HG03095 (cell line): ENCODE data around the gene PTTG1IP.

Experiments
- ATAC-seq: cut with Tn5 transposase; IDR thresholded peaks from one replicate; pipeline ENCODE4 v1.9.1; 2021; ENCODE audit warnings: moderate library complexity; ENCODE audit not compliant: unreplicated experiment

PTTG1IP gene

DNA sequence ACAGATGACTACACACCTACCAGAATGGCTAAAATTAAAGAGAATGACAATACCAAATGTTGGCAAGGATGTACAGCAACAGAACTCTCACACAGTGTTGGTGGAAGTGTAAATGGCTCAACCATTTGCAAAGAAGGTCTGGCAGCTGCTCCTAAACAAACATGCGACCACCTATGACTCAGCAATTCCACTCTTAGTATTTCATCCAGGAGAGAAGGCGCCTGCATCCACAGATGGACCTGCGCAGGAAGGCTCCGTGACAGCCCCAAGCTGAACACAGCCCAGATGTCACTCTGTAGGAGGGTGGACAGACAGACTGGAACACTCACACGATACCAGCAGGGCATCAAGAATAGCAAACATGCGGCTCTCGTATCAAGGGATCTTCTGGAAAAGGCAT lies 6.7 kb downstream of the PTTG1IP start:
- no peak for ATAC-seq

DNA sequence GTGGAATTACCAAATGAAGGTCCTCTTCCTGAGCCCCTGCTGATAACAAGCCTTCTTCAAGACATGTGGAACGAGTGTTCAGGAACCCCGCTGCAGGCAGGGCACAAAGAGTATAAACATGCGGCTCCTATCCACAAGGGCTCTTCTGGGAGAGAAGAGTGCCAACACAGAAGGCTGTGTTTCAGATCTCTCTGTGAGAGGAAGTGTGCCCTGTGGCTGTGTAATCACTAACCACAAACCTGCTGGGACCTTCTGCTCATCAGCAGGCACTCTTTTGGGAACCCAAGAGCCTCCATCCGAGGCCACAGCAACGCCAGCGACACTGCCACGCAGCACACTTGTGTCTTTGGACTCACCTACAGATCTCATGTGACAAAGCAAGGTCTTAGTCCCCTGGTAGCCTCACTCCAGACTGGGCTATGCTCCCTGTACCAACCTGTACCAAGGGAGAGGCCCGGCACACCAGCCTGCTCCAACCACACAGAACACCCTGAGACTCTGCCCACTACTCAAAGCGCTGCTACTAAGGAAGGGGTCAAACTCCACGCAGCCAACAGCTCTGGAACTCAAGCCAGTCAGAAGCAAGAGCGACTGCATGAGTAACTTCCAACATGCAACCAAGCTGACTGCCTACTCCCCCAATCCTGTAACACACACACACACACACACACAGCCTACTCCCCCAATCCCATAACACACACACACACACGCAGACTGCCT lies 7.8 kb downstream of the PTTG1IP start:
- ATAC-seq, result no peak

DNA sequence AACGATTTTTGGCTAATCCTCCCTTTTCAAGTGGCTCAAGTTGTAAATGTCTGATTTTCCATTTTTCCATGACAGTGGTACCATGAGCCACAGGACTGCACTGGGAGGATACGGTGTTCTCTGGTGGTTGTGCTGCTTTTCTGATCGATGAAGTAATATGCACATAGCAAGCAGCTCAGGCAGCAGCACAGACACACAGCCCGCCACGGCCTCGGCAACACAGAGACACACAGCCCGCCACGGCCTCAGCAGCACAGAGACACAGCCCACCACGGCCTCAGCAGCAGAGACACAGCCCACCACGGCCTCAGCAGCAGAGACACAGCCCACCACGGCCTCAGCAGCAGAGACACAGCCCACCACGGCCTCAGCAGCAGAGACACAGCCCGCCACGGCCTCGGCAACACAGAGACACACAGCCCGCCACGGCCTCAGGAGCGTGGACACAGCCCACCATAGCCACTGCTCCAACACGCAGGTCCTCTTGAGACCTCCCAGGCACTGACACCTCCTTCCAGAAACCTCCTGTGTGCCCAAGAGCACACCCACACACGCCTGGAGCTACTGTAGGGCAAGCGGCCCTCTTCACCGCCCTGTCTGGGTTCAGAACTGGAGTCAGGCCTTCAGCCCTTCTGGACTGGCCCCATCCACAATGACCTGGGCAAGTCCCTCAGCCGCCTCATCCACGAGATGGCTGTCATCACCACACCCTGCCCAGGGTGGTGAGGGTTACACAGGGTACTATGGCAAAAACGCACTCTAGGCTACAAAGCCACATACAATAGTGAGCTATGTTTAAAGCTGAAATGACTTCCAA lies 10.4 kb downstream of the PTTG1IP start:
- ATAC-seq, result no peak

DNA sequence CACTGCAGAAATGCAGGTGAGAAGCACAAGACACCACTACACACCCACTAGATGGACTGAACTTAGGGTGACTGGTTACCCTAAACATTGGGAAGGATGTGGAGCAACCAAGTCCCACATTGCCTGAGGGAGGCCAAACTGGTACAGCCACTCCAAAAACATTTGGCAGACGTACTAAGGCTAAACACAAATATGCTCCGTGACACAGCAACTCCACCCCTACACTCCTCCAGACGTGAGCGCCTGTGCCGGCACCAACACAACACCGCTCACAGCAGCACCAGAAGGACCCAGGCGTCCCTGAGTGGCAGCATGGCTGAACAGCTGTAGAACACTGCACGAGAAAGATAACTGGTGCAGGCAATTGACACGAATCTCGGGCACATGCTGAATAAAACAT lies 14.7 kb downstream of the PTTG1IP start:
- ATAC-seq, result no peak

DNA sequence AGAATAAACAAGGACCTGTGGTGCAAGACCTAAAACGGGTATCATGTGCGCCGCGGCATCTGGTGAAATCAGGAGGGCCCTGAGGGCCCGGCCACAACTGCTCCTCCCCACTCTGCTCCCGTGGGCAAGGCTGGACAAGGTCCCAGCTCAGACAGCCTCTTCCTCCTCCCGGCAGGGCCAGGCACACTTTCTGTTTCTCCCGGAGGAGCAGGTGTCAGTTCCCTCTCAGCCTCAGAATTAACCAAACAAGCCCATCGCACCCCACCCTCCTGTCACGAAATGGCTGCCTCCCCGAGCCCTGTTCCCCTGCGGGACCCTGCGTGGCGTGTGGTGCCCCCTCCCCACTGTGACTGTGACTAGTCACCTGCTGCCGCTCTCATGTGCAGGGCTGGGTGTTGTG lies 15.2 kb downstream of the PTTG1IP start:
- ATAC-seq, result no peak

DNA sequence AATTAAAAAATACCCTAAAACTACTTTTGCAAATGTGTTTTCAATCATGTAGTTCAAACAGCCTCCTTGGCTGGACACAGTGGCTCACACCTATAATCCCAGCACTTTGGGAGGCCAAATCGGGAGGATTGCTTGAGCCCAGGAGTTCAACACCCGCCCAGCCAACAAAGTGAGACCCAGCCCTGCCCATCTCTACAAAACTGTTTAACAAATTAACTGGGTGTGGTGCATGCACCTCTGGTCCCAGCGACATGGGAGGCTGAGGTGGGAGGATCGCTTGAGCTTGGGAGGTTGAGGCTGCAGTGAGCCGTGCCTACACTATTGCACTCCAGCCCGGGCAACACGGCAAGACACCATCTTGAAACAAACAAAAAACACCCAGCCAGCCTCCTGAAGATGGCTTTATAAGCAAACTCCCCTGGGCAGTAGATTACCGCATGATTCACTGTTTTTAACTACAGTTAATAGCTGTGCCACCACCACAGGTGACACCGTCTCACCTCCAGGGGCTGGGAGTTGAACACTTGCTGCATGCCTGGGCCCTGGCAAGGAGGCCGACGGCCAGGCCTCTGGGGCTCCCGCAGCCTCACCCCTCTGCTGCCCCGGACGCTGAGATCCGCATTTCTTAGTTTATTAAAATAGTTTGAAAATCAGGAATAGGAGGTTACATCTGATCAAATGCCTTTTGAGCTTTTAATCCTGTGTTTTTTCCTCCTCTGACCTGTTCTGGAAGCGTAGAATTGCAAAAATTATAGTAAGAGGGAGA lies 16.2 kb downstream of the PTTG1IP start:
- no peak for ATAC-seq

DNA sequence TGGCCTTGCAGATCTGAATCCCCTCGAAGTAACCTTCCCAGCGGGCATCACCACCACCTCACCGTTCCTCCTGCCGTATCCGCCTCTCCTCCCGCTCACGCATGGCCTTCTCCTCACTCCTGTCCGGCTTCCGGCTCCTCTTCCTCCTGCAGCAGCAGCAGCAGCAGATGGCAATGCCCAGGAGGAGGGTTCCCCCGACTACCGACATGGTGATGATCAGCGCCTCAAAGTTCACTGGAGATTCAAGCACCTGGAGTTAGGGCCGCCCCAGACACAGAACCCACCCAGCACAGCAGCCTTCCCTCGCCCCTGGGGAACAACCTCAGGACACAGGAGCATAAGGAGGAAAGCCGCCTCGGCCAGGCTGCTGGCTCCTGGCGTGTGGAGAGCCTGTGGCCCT lies 17.4 kb downstream of the PTTG1IP start:
- ATAC-seq, result no peak

DNA sequence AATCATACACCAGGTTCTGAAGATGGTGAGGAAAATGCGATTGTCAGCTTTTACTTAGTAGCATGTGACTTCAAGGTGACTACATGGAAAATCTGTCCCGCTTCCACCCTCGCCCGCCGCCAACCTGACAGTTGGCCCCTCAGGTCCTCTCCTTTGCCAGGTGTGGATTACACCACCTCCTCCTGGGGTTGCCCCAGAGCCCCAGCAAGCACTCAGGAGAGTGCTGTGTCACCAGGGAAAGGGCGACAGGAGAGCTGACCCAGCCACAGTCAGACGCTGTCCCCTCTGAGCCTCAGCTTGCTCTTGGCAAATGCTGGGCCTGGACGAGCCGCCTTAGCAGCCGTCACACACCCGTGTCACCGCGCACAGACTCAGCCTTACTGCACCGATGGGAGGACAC lies 17.9 kb downstream of the PTTG1IP start:
- ATAC-seq, result no peak

DNA sequence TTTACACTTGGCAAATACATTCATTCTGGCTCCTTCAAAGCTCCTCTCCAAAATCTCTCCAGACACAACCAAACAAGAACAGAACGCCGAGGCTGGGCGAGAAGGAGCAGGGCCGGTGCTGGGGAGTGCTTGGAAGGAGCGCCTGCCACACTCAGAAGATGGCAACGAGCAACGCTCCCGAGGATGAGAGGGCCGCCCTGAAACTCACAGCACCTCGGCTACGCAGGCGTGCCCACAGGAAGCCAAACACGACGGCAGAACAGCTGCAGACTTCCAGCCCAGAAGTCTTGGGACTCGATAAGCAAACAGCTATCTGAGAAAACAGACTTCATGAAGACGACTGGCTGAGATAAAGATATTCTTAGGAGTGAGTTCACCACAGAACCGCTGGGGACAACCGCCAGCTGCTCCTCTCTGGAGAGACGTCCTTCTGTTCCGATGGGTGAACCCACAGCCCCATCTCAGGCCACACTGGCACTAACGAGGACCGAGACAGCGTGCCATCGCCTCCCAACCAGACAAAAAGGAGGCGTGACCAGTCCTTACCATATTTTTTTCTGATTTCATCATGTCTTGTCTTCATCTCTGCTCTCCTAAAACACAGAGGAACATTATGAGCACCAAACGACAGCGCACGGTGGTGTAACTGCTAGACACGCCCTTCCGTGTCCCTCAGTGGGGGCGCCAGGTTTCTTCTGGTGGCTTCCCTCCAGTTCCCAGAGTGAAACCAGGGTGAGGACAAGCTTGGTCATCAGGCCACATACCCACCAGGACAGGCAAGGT lies 18.6 kb downstream of the PTTG1IP start:
- ATAC-seq, result no peak

DNA sequence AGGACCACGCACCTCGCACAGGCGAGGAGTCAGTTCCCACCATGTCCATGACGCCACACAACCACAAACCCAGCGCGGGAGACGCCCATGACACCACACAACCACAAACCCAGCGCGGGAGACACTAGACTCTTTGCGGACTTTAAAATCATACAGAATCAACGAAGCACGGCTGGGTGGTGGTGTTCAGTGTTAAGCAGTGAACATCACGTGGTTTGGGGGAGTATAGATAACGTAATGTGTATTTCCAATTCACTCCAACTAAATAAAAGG lies 19.2 kb downstream of the PTTG1IP start:
- no peak for ATAC-seq

DNA sequence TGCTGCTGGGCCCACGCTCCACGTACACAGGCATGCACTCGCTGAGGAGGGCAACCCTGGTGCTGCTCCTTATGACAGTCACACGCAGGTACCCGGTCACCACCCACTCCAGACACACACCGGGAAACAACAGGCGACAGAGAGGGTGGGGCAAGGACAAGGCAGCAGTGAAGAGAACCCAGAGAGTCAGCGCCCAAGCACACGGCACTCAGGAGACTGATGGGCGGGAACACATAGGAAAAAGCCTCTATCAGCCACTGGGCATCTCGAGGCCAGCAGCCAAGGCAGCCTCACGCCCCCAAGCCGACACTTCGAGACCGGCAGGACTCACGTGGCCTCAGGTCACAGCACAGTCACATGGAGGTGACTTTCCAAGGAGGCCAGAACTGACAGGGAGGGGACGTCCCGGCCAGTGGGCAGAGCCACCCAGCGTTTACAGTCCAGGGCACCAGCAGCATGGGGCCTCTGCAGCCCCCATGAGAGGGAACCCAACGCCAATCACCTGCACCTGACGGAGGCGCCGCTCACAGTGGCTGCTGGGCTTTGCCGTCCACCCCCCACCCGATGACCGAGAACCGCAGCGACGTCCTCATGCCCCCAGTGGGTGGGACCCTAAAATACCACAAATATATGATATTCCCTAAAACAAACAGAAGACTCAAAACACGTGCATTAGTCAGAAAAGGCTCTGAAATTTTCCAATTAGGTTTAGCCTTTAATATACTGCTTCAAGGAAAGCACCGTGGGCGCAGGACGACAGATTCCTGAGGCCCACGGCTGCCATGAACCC lies 19.7 kb downstream of the PTTG1IP start:
- no peak for ATAC-seq

DNA sequence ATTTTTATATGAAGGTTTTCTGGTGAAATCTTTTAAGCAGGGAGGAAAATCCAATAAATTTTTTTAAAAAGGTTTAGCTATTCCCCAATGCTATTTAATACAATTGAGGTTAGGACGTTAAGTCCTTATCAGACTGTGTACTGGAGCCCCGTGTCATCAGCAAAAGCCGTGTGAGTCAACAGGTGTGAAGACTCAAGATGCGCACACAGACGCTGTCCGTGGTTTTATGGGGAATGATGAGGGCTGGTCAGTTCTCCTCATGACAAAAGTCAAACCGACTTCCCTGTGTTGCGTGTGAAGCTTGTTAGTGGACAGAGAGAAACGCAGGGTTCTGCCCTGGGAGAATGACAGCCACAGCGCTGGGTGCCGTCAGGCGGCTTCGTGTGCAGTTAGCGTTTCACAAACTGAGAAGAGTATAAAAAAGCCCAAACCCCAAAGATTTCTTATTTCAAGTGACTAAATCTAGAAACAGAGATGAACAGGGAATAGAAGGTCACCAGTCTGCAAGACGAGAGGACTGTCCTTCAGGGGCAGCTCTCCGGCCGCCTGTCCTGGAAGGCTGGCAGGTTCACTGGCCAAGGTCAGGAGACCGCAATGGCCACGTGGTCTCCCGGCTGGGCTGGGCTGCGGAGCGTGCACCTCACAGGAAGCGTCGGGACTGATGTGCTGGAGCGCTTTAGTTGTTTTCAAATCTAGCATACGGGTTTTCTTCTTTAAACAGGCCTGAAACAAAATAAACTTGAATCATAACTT lies 22.4 kb downstream of the PTTG1IP start:
- ATAC-seq, result no peak

DNA sequence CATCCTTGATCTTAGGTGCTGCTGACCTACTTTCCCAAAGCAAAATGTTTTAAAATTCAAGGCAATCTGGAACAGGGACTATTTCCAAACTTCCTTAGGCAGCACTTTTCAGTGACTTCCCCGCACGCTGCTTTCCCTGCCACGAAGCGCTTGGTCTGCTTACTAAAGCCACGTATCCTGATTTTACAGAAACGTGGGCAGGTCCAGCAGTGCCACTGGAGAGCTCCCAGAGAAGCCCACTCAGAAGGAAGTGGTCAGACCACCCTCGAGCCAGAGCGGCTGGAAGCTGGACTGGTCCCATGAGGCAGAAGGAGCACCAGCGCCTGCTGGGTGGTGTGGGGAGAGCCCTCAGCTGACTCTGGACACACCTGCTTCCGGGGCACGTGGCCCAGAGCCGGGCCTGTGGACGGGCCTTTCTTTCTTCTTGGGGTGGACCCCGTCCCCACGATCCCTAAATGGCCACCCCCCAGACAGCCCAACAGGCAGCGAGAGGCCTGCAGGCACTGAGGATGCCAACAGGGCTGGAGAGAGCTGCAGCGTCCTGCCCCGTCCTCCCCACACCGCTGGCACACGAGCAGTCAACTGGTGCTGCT lies 23.2 kb downstream of the PTTG1IP start:
- no peak for ATAC-seq

DNA sequence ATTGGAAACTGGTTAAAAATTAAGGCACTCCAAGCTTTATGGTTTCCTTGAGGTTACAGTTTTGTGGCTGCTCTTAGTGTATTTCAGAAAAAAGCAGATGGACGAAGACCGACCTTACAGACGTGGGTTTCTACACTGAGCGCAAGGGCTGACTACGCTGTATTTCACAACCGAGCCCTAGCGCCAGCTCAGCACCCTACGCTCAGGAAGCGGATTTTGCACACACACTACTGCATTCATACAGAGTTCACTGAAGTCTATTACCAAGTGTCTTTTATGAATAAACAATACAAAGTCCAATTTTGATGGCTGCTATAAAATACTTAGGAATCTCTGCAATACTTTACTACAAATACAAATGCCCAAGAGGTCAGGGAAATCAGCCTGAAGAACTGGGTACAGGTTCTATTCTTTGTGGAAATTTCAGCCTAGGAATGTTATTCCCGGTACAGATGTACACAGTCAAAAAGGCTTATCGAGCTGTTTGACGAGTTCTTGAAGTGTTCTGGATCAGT lies 23.8 kb downstream of the PTTG1IP start:
- no peak for ATAC-seq

DNA sequence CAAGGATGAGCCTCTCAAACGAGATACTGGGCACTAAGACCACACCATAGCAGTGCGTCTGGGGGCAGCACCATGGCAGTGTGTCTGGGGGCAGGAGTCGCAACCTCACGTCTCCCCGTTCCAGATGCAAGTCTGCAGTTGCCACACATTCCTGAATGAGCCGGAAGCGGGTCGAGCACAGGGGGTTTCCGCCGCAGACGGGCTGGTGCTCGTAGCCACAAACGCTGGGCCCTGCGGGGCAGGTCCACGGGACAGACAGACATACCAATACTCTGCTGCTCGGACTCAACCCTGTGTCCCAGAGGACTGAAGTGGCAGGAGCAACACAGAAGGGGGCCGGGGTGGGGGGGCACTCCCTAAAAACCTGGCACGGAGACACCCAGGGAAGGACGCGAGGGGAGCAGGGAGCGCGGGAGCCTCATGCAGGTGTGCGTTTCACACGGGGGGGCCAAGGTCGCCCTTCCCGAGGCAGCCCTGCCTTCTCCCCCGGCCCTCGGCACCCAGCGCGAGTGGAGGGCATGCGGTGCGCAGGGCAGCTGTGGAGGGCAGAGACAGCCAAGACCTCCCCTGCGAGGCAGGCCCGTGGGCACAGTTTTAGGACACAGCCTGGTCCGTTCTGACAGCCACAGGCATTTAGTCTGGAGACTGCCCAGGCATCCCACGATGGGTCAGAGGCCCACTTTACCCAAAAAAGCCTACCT lies 24.5 kb downstream of the PTTG1IP start:
- no peak for ATAC-seq

DNA sequence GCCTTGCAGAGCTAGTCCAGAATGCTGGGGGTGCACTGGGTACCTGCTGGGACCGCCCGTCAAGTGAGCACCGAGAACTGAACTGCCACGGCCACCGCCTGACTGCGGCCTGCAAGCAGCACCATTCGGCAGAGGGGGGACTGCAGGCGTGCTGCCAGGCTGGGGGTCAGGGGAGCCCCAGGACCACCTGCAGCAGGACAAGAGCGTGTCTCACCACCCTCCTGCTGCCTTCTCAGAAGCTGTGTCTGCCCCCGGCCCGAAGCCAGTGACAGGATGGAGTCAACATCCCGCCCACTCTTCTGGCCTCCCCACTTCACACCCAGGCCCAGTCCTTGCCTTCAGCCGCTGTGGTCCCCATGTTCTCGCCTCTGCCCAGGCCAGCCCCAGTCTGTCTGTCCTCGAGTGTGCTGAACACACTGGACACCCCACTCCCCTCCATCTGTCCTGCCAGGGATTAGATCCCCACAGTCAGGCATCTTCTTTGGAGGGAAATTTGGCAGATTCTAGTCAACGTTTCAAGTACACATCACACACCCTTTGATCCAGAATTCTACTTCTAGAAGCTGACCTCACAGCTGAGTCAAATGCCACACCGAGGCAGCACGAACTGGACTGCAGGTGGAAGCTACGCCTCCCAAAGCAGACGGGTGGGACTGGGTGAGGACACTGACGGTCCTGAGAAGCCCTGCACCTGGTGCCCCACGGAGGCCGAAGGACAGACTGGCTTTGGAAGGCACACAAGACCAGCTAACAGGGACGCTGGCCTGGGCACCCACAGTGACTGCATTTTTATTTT lies 26.0 kb downstream of the PTTG1IP start:
- no peak for ATAC-seq

DNA sequence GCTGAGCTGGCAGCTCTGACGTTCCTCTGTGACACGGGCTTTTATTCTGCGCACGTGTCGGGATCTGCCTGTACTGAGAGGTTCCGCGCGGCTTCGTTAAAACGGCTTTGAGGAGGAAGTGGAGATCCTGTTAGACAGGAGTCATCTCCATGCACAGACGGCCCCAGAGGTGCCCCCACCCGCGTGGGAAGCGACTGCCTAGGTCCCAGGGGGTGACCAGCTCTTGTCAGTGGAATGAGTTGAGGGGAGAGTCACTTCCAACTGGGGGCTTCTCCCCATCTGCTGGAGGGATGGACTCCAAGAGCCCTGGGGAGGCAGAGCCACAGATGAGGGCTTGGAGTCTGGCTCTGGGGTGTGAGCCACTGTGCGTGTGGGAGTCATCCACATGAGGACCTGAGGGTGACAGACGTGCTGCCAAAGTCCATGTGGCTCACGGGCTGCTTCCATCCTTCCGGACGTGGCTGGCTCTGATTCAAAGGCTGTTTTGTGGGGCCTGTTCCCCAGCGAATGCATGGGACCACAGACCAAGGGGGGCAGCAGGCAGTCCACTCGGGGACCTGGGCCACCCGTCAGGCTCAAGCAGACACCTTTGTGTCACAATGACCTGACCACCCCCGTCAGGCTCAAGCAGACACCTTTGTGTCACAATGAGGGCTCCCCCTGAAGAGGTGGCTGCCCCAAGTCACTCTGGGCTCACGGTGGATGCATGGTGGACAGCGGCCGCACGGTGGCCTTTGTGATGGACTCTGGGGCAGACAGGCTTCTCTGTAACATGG lies 26.8 kb downstream of the PTTG1IP start:
- no peak for ATAC-seq
